ENCODE data around the gene SPTA1.

SPTA1 gene

DNA sequence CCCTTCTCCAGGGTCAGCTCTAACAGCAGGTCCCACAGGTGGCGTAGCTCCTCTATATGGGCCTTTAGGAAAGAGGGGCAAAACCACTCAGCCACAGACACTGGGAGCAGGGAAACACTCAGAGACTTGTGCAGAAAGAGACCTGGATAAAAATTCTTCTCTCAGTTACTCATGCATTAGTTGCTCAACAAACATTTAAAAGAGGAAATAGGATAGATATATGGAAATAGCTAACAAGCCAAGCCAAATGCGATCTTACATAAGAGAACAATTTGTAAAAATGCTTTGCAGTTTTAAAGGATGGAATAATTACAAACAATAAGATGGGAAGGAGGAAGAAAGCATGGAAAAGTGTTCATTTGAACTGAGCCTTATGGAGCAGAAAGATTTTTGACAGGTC is 4.9 kb downstream of the SPTA1 start:
- no peak for DNase-seq

DNA sequence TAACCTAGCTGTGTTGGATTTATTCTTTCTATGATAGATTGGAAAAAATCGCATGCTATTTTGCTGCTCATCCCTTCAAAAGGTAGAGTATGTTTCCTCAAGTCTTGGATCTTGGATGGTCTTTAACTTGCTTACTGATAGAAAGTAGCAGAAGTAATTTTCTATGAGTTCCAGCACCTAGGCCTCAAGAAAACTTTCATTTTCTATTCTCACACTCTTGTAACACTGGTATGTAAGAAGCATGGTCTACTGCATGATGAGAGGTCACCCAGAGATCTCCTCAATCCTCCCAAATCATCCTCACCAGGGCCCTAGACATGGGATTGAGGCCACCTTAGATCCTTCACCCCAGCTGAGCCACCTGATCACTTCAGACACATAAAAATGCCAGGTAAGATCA is 7.2 kb downstream of the SPTA1 start:
- no peak for DNase-seq

DNA sequence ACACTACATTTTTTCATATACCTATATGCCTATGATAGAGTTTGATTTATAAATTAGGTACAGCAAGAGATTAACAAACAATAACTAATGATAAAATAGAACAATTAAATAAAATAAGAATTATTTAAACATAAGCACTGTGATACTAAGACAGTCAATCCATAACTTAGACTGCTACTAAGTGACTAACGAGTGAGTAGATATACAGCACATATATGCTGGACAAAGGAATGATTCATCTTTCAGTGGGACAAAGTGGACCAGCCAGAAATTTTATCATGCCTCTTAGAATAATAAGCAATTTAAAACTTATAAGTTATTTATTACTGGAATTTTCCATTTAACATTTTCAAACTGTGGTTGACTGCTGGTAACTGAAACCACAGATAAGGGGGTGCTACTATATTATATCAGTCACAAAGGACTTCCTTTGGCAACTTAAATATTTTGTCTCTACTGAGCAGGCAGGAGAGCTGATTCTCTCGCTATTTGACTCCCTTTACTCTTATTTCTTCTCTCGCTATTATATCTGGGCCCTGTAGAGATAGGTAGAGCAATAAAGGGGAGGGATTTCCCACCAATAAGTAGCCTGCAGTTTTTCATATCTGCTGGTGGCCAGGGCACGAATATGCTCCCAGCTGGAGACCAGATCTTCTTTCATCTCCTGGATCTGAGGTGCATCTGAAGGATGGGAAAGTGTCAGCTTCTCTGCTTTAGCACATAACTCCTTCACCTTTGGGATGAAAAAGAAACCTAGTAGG is 10.8 kb downstream of the SPTA1 start:
- DNase-seq, result no peak

DNA sequence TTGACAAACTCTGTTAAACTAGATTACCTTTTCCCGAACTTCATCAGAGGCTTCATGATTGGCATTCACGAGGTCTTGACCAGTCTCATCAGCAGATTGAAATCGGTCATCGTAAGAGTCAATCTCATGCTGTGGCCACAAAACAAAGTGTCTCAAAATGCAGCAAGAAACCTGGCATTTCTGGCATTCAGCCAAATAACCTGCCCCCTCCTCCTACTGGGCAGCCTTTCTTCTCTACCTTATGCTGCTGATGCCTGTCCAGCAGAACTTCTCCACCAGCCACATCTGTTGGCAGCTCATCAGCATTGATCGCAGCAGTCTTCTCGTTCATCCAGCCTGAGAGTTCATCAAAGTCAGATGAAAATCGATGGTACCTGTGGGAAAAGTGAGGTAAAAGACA is 12.2 kb downstream of the SPTA1 start:
- no peak for DNase-seq

DNA sequence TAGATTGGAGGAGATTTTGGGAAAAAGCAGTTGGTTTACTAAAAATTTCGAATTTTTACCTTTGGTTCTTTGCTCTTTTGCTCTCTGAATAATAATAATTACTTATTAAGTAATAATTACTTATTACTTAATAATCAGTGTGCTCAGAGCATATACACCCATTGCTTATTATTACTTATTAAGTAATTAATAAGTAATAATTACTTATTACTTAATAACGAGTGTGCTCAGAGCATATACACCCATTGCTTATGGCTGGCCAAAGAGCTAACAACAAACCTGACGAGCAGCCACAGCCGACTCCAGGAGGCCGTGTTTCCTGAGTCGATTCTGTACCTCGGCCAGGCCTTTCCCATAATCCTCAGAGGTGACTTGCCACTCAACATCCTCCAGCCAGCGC is 20.5 kb downstream of the SPTA1 start:
- no peak for DNase-seq

DNA sequence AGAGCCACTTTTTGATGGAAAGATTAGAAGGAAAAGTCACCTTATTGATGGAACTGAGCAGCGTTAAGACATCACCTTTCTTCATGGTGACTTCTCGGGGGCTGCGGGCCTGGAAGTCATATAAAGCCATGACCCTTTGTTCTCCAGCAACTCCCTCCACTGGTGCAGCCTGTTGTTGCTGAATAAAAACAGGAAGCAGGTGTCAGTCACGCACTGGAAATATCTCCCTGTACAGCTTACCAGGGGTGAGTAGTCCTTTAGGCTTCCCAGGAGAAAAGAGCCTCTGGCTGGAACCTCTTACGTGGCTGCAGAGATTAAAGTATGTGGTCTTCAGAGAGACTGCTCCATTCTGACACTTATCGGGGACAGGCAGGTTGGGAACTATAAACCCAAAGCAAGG is 31.9 kb downstream of the SPTA1 start:
- DNase-seq, result no peak

DNA sequence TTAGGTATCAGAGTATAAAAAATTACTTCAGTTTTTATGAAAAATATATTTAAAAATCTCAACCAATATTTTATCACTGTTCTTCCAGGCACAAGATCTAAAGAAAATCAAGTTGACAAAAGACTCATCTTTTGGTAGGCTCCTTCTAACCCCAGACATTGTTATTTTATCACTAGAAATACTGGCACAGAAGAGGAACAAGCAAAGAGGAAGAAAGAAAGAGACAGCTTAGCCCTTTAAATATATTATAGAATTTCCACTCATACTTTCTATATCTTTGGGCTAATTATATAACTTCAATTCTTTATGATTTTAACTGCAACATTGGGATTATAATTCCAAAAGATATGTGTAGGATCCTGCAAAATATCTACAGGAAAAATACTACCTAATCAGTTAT is 32.4 kb downstream of the SPTA1 start:
- no peak for DNase-seq

DNA sequence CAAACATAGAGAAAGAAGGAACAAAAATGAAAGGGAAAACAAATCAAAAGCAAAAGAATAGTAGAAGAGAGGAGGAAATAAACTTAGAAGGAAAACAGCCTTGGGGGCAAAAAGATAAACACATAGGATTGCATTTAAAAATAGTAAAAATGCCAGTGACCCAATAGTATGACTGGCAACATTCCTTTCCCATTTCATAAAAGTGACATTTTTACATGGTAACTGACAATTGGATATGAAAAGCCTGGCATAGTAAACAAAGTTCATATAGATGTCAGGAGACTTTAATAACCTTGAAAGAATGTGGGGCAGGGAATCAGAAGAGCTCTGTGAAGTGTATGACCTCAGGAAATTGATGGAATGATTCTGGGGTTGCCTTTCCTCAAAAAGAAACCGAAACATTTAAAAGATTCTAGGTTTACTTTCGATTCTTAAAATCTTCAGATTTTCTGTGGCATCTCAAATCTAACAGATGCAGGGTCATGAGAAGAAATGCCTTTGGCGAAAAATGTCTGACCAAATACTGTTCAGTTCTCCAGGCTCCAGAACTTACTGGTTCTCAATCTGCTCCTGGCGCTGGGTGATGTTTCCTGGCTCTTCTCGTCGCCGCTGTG is 33.7 kb downstream of the SPTA1 start:
- DNase-seq, result no peak

DNA sequence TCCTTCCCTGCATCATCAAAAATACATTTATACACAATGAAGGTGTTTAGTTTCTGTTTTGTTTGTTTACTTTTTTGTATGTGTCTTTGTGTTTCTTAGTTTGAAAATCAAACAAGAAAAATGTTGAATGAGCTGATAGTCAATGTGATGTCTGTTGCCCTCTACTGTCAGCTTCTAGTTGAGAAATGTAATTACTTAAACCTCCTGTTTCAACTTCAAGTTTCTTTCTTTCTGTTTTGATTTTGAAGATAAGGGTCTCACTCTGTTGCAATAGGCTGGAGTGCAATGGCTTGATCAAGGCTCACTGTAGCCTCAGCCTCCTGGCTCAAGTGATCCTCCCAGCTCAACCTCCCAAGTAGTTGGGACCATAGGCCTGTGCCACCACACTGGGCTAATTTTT is 37.5 kb downstream of the SPTA1 start:
- DNase-seq, result no peak

DNA sequence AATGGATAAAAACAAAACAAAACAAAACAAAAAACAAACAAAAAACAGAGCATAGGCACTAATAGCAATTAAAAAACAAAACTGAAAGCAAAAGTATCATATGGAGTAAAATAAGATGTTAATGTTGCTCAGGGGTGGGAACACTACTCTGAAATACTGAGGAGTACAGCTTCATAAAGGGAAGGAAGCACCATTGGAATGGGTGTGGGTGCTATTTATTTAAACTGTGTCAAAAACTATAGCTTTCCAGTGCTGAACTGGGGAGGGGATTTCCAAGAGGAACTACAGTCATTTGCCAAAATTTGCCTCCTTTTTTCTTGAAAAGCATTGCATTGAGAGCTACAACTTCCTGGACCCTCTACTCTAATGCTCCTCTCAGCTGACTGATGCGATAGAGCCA is 40.0 kb downstream of the SPTA1 start:
- DNase-seq, result no peak

DNA sequence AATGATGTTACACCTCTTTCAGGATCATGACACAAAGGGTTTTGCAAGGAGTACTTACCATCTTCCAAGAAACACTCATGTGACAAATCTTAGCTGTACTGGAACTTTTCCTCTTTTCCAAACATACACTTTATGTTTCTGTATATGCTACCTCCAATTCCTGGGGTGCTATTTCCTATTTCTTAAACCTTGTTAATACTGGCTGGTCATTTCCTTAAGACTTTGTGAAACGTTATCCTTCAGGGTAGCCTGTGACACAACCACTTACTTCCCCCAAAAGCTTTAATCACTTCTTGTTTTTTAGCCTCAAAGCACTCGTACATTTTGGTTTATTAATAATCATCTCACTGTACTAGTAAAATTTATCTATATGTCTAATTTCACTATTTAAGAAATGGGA is 42.1 kb downstream of the SPTA1 start:
- no peak for DNase-seq

DNA sequence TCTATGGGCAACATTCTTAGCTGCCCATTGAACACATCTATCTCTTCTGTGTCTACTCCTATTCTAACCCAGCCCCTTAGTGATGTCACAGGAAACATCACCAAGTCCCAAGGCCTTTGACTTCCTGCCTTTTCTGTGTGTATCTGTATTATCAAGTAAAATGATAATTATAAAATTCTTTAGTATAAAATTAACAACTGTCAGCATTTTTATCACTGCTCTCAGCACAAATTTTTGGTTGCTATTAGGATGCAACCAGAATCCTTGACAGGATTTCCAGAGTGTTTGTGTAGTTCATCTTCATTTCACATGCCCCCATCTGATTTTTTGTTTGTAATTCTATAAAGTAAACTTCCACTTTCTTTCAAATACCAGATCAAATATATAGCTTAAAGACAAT is 47.6 kb downstream of the SPTA1 start:
- no peak for DNase-seq

DNA sequence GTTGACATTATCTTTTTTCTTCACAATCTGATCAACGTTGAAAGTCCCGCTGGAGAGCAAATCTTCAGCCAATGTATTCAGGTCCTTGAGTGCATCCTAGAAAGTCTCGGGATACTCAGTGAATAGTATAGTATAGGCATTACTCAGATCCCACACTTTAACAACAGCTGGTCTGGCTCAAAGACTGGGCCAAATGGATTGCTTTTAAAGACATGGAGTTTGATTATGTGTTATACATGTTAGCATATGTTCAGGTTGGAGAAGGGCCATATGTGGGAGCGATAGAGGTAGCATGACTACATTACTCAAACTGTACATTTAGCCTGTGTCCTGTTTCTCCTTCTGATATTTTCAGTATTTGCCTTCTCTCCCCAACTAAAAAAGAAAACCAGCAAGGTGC is 48.4 kb downstream of the SPTA1 start:
- no peak for DNase-seq

DNA sequence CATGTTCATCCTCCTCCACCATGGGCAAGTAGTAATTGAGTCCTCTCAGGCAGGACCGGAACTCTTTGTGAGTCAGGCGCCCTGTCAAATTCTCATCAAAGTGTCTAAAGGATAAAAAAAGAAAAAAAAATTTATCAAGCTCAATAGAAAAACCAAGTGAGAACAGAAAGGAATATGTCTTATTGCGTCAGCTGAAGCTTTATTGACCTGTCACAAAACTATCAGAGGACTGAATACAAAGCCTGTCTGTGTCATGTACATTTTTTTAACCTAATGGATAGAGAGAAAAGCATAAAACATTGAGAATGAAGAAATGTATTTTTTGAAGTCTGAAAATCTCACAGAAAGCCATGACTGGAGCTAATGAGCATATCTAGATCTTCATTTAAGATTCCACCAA is 72.8 kb downstream of the SPTA1 start:
- no peak for DNase-seq

DNA sequence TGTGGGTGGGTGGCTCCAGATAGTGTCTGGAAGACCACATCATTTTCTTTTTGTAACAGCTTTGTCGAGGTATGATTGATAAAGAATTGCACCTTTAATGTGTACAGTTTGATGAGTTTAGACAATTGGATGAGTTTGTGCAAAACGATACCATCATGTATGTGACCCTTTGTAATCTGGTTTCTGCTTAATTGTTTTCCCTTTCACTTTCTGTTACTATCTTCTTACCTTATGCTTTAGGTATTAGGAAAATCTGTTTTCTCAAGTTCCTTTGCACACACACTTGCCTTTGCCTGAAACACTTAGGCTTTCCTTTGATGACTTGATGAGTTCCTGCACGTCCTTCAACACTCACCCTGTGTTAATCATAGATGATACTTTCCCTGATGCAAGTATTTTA is 74.6 kb downstream of the SPTA1 start:
- DNase-seq, result no peak

DNA sequence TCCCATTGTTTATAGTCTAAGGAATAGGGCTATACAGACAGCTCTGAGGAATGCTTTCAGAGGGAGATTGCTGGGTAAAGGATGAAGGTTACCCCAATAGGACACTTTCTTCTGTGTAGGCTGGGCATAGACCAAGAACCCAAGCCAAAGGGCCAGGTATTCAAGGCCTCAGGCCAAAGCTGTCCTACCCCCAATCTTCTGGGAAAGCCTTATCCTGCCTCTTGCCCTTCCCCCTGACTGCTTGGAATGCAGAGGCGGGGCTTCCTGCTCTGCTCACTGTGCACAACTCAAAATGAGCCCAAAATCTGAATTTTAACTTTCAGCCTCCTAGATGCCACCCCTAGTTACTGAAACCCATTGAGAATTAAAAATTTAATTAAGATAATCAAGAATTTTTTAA is 79.2 kb downstream of the SPTA1 start:
- no peak for DNase-seq

DNA sequence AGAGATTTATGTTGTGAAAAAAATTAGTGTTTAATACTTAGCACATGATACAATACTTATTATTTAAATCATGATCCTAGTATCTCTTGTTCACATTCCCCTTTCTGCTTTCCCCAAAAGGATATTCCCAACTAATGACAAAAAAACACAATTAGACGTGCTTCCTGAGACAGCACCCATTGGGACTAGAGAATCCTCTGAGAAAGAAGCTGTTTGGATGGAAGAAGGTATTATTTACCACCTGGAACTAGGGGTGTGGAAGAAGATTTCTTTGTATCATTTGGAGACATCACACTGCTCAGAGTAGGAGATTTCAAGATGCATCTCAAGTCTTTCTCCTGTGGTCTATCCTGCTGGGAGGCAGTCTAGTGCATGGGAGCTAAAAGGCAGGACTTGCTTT is 81.5 kb downstream of the SPTA1 start, which contains the start of gene OR10Z1:
Gene OR10Z1 (plus strand): TSS at position 301 of the 400 bp plus-strand sequence. CDS start 1,171 bp downstream, outside the sequence.
- no peak for DNase-seq

DNA sequence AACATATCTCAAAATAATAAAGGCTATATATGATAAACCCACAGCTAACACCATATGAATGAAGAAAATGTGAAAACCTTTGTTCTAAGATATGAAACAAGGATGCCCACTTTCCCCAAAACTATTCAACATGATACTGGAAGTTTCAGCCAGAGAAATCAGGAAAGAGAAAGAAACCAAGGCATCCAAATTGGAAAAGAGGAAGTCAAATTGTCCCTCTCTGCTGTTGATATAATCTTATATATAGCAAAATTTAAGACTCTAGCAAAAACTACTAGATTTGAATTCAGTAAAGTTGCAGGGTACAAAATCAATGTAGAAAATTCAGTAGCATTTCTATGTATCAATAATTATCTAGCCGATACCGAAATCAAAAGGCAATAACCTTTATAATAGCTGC is 85.8 kb downstream of the SPTA1 start:
- no peak for DNase-seq

DNA sequence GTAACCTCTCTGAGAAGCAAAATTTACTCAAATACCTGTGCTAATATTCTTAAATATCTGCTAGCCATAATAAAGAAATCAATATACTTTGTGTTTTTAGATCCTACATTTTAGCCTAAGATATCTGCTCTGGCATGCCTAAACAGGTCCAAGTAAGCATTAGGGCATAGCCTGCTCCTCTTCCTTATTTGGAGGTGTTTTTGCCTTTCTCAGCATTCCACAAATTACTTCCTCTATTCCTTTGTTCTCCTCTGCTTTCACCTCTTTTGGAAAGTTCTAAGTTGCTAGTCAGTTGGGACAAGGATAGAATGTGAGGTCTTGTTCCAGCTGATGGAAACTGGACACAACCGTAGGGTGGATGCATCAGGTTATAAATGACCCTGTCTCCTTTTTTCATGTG is 99.6 kb downstream of the SPTA1 start:
- DNase-seq, result no peak

DNA sequence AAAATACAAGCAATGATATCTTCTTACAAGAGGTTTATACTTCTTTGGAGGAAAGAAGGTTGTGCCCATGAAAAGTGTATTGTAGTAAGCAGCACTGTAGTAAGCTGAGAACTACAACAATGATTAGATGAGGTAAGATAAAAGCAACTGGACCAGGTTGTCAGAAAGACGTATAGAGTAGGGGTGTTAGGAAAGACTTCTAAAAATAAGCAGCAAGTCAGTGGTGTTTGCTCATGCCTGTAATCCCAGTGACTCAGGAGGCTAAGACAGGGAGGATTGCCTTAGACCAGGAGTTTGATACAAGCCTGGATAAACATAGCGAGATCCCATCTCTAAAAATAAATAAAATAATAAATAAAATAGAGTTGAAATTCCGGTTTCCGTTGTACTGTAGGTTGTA is 102.6 kb downstream of the SPTA1 start:
- no peak for DNase-seq

DNA sequence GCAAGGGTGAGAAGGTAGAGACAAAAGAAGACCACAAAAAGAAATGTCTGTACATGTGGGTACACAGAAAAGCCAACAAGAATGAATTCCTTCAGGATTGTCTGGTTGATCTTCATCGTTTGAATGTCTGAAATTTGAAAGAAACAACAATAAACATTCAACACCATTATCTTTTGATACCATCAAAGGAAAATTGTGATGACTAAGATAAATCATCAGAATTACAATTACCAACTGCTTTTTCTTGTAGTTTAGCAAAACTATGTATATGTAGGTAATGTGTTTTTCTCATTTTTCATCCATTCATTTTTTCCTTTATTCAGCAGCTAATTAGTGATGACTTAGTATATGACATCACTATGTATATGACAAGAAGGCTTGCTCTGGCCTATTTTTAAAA is 106.8 kb downstream of the SPTA1 start, which contains the start of gene OR10X1:
Gene OR10X1 (minus strand): TSS at position 167 of the 400 bp plus-strand sequence. CDS start 0 bp downstream, at position 167.
- DNase-seq, result no peak

DNA sequence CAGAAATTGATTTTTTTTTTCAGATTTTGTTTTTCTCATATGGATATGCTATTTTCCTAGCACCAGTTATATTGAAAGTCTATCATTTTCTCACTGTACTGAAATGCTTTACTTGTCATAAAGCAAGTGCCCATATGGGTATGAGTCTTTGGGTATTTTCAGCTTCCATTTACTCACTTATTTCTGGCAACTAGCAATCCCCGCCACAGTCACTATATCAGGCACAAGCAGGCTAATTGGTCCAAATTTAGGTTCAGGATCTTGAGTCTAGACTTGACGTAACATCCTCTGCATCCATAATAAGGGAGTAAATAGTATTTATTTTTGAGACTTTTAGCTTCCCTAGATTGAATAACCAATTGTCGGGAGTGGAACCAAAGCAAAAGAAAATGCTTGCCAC is 109.0 kb downstream of the SPTA1 start:
- DNase-seq, result no peak

DNA sequence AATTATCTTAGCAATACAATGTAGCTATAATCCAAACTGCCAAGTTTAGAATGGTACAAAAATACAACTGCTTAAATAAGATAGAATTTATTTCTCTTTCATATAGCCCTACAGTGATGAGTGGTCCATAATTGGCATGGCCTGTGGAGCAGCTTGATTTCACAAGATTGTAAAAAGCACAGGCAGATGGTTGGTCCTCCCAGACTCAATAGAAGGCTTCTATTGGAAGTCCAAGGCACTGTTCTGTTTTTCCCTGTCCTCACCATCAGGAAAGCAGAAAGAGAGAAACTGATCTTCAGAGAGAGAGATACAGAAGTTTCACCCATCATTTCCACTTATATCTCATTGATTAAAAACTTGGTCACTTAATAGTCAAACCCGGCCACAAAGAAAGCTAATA is 114.3 kb downstream of the SPTA1 start:
- DNase-seq, result no peak

DNA sequence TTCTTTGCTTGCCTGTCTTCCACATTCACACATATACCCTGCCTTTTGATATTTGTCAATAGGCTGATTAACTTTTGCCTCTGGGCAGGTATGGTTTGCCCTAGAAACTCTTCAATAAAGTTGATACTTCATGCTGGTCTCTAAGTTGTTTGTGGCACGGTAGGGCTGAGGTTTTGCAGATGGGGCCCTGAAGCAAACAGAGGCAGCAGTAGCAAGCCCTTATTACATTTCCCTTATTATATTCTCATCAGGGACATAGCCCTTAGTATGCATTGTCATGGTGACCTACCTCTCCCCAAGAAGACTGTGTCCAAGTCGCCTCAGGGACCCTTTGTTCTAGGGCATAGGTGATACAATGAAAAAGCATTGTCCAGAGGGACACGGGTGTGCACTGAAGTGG is 116.0 kb downstream of the SPTA1 start, which contains the start of gene OR6P1:
Gene OR6P1 (minus strand): TSS at position 101 of the 400 bp plus-strand sequence. CDS start 6,976 bp downstream, outside the sequence.
- DNase-seq, result no peak

DNA sequence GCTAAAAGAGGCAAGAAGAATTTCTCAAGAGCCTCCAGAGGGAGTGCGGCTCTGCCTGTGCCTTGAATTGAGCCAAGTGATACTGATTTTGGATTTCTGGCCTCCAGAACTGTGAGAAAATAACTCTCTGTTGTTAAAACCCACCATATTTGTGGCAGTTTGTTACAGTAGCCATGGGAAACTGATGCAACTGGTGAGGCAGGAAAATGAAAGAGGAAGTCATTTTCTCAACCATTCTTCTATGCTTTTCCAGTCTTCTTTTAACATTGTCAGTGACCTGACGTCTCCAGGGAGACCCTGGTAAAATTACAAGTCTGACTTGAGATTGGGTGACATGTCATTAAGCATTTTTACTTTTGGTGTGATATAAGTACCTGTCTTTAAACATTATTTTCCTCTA is 121.9 kb downstream of the SPTA1 start:
- no peak for DNase-seq

All from stimulated activated CD8-positive, alpha-beta memory T cell treated with anti-CD3 and anti-CD28 coated beads, Interleukin-4, amount 100 ng/mL, for 48 hours (primary cell).